Measurements from ENCODE around the gene ENPP4. TPM values are rescaled to one million over a fixed set of nuclear protein-coding genes. Genes with fewer than 3 reads are reported as not detected.

The ENPP4 gene
- polyA plus RNA-seq, 1 donor from 2014 or later = 24.0 TPM

DNA sequence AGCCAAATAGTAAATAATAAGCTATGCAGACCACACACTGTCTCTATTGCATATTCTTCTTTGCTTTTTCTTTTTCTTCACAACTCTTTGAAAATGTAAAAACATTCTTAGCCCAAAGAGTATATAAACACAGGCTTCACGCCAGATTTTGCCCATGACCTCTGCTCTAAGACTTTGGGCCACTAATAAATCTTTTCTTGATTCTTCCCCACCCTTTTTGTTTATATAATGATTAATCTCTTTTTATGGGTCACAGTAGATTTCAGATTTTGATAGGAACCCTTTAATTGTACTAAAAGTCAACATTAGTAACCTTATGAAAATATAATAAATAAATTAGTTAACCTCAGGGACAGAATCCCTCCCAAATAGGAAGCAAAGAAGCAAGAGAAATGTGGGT is 56.8 kb downstream of the ENPP4 start:
- Histone ChIP-seq H3K79me2 (replicated peaks; ENCODE audit: insufficient read depth, low read length) (no peaks in the 10 kb centered on the region), H4K20me1 (ENCODE audit: insufficient read depth) (no peaks in the 10 kb centered on the region), H3K4me2 (ENCODE audit: low read length) (no peak overlapping the region), H3K27me3 (ENCODE audit: insufficient read depth, low read depth, low read length) (no peaks in the 10 kb centered on the region), H3K9me2 (ENCODE audit: insufficient read depth, low read length) (no peaks in the 10 kb centered on the region), H3K27ac (ENCODE audit: low read length) (no peak overlapping the region), H3K9ac (ENCODE audit: low read length) (no peak overlapping the region), H3F3A (ENCODE audit: insufficient read depth, low read length, poor library complexity, severe bottlenecking) (no peaks in the 10 kb centered on the region), H3K9me3 (ENCODE audit: low read length) (no peaks in the 10 kb centered on the region), H3K4me3 (ENCODE audit: low read length) (no peak overlapping the region), H3K36me3 (ENCODE audit: insufficient read depth, low read length) (no peaks in the 10 kb centered on the region), H2AFZ (ENCODE audit: low read depth, low read length) (no peak overlapping the region)
- TF ChIP-seq EP300 (conservative IDR thresholded peaks at IDR 0.05; ENCODE audit: poor library complexity, severe bottlenecking) (no peak), EZH2 (IDR thresholded peaks at IDR 0.05; ENCODE audit: borderline replicate concordance, insufficient read depth, low read length, poor library complexity, severe bottlenecking) (no peak), TAF1 (IDR thresholded peaks at IDR 0.05; ENCODE audit: low read depth) (no peak), RAD21 (conservative IDR thresholded peaks at IDR 0.05) (no peak), SMC3 (conservative IDR thresholded peaks at IDR 0.05; ENCODE audit: poor library complexity) (no peak)
- TF ChIP-seq, protein P1, sequence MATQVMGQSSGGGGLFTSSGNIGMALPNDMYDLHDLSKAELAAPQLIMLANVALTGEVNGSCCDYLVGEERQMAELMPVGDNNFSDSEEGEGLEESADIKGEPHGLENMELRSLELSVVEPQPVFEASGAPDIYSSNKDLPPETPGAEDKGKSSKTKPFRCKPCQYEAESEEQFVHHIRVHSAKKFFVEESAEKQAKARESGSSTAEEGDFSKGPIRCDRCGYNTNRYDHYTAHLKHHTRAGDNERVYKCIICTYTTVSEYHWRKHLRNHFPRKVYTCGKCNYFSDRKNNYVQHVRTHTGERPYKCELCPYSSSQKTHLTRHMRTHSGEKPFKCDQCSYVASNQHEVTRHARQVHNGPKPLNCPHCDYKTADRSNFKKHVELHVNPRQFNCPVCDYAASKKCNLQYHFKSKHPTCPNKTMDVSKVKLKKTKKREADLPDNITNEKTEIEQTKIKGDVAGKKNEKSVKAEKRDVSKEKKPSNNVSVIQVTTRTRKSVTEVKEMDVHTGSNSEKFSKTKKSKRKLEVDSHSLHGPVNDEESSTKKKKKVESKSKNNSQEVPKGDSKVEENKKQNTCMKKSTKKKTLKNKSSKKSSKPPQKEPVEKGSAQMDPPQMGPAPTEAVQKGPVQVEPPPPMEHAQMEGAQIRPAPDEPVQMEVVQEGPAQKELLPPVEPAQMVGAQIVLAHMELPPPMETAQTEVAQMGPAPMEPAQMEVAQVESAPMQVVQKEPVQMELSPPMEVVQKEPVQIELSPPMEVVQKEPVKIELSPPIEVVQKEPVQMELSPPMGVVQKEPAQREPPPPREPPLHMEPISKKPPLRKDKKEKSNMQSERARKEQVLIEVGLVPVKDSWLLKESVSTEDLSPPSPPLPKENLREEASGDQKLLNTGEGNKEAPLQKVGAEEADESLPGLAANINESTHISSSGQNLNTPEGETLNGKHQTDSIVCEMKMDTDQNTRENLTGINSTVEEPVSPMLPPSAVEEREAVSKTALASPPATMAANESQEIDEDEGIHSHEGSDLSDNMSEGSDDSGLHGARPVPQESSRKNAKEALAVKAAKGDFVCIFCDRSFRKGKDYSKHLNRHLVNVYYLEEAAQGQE (IDR thresholded peaks at IDR 0.05; ENCODE audit: borderline replicate concordance) = no peak
- TF ChIP-seq, protein P2, sequence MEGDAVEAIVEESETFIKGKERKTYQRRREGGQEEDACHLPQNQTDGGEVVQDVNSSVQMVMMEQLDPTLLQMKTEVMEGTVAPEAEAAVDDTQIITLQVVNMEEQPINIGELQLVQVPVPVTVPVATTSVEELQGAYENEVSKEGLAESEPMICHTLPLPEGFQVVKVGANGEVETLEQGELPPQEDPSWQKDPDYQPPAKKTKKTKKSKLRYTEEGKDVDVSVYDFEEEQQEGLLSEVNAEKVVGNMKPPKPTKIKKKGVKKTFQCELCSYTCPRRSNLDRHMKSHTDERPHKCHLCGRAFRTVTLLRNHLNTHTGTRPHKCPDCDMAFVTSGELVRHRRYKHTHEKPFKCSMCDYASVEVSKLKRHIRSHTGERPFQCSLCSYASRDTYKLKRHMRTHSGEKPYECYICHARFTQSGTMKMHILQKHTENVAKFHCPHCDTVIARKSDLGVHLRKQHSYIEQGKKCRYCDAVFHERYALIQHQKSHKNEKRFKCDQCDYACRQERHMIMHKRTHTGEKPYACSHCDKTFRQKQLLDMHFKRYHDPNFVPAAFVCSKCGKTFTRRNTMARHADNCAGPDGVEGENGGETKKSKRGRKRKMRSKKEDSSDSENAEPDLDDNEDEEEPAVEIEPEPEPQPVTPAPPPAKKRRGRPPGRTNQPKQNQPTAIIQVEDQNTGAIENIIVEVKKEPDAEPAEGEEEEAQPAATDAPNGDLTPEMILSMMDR (IDR thresholded peaks at IDR 0.05; ENCODE audit: poor library complexity, severe bottlenecking) = no peak

DNA sequence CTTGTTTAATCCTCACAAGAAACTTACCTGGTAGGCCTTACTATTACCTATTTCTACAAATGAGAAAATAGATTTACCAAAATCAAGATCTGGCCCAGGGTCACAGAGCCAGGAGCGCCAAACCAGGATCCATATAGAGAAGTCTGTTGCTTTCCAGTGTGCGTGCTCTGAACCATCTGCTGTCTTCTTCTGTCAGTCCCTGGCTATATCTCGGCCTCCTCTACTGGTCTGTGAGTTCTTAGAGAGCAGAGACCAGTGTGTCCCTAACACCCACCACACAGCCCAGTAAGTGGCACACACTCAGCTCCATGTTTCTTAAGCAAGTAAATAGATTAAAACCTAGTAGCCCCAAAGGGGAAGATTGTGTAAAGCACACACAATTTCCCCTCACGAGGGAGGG is 59.9 kb downstream of the ENPP4 start:
- H3K4me3 ChIP-seq (ENCODE audit: low read length) = no peak overlapping the region
- H3K36me3 ChIP-seq (ENCODE audit: insufficient read depth, low read length) = no peaks in the 10 kb centered on the region
- H3K27me3 ChIP-seq (ENCODE audit: insufficient read depth, low read depth, low read length) = no peaks in the 10 kb centered on the region
- H3F3A ChIP-seq (ENCODE audit: insufficient read depth, low read length, poor library complexity, severe bottlenecking) = no peaks in the 10 kb centered on the region
- H2AFZ ChIP-seq (ENCODE audit: low read depth, low read length) = no peak overlapping the region
- H3K4me2 ChIP-seq (ENCODE audit: low read length) = no peak overlapping the region
- H3K79me2 ChIP-seq (replicated peaks; ENCODE audit: insufficient read depth, low read length) = no peaks in the 10 kb centered on the region
- no peaks in the 10 kb centered on the region for H3K9me2 ChIP-seq (ENCODE audit: insufficient read depth, low read length)
- no peak for TF ChIP-seq MXI1 (conservative IDR thresholded peaks at IDR 0.05; ENCODE audit: poor library complexity, severe bottlenecking)
- TF ChIP-seq EZH2 (IDR thresholded peaks at IDR 0.05; ENCODE audit: borderline replicate concordance, insufficient read depth, low read length, poor library complexity, severe bottlenecking) = no peak
- TF ChIP-seq EP300 (conservative IDR thresholded peaks at IDR 0.05; ENCODE audit: poor library complexity, severe bottlenecking) = no peak
- no peak for TF ChIP-seq SMC3 (conservative IDR thresholded peaks at IDR 0.05; ENCODE audit: poor library complexity)
- no peak for TF ChIP-seq TAF1 (IDR thresholded peaks at IDR 0.05; ENCODE audit: low read depth)
- TF ChIP-seq RAD21 (conservative IDR thresholded peaks at IDR 0.05) = no peak
- TF ChIP-seq POLR2AphosphoS5 (IDR thresholded peaks at IDR 0.05) = no peak
- TF ChIP-seq, protein P1 (IDR thresholded peaks at IDR 0.05; ENCODE audit: borderline replicate concordance) = no peak
- TF ChIP-seq, protein P2 (IDR thresholded peaks at IDR 0.05; ENCODE audit: poor library complexity, severe bottlenecking) = no peak
- H3K9me3 ChIP-seq (ENCODE audit: low read length) = no peaks in the 10 kb centered on the region
- no peaks in the 10 kb centered on the region for H4K20me1 ChIP-seq (ENCODE audit: insufficient read depth)
- H3K9ac ChIP-seq (ENCODE audit: low read length) = no peak overlapping the region
- no peak overlapping the region for H3K27ac ChIP-seq (ENCODE audit: low read length)

All from neural cell (in vitro differentiated cells).